IMR-90 (cell line): ENCODE measurements around the gene EXT2. TPM values are rescaled to one million over a fixed set of nuclear protein-coding genes. Genes with fewer than 3 reads are reported as not detected.

Source experiments
- ATAC-seq: fragments of 200-7000 bp; cut with Tn5 transposase; 2 replicates; pipeline ENCODE4 v1.9.1; 2020; ENCODE audit warnings: low read depth, mild to moderate bottlenecking, moderate library complexity
- BruUV-seq: library from RNA; stranded (reverse); fragments of 400-500 nt; replicated peaks from 2 replicates; lab custom pipeline; 2021; lab: Mats Ljungman, UMichigan
- CTCF ChIA-PET: fragments of 300-600 bp; formaldehyde crosslinking; extraction: SDS; loops from one replicate; lab custom pipeline; 2021; ENCODE audit warnings: antibody characterized with exemption; lab: Yijun Ruan, JAX
- POLR2A ChIA-PET: fragments of 300-600 bp; sonication (Branson Sonifier 250); formaldehyde crosslinking; loops from one replicate; lab custom pipeline; 2022; ENCODE audit warnings: antibody characterized with exemption; ENCODE audit not compliant: unreplicated experiment; lab: Charles Lee
- DNase-seq: peaks from one replicate; pipeline ENCODE4 v3.0.0; 2013
- H2AFZ ChIP-seq: replicated peaks from 2 replicates; pipeline ENCODE3; 2013; ENCODE audit warnings: low read length, mild to moderate bottlenecking; ENCODE audit not compliant: poor library complexity
- H2AK5ac ChIP-seq: 2 replicates; pipeline ENCODE4 v1.6.1; 2013; ENCODE audit warnings: low read depth, low read length, inconsistent platforms
- H2AK9ac ChIP-seq: replicated peaks from 2 replicates; pipeline ENCODE3; 2013; ENCODE audit warnings: mild to moderate bottlenecking, low read depth, low read length, moderate library complexity; ENCODE audit not compliant: poor library complexity
- H2BK120ac ChIP-seq: 2 replicates; pipeline ENCODE4 v1.6.1; 2013; ENCODE audit warnings: low read depth, low read length, inconsistent platforms
- H2BK15ac ChIP-seq: 3 replicates; pipeline ENCODE4 v1.6.1; 2013; ENCODE audit warnings: low read depth, low read length, inconsistent platforms
- H2BK20ac ChIP-seq: 2 replicates; pipeline ENCODE4 v1.6.1; 2013; ENCODE audit warnings: low read depth, mild to moderate bottlenecking, inconsistent platforms, low read length, moderate library complexity
- H2BK5ac ChIP-seq: 2 replicates; pipeline ENCODE4 v1.6.1; 2013; ENCODE audit warnings: mild to moderate bottlenecking, low read depth, low read length, inconsistent platforms; ENCODE audit not compliant: poor library complexity, severe bottlenecking
- H3K14ac ChIP-seq: replicated peaks from 2 replicates; pipeline ENCODE4 v1.6.1; 2013; ENCODE audit warnings: low read depth, low read length, inconsistent platforms
- H3K18ac ChIP-seq: 2 replicates; pipeline ENCODE4 v1.6.1; 2013; ENCODE audit warnings: low read depth, low read length, control low read depth
- H3K23ac ChIP-seq: 2 replicates; pipeline ENCODE4 v1.6.1; 2013; ENCODE audit warnings: low read depth, low read length, inconsistent platforms
- H3K27ac ChIP-seq: 2 replicates; pipeline ENCODE4 v1.5.1; 2013; ENCODE audit warnings: mild to moderate bottlenecking, control low read depth, low read length; ENCODE audit not compliant: insufficient read depth
- H3K27me3 ChIP-seq: 2 replicates; pipeline ENCODE4 v1.6.1; 2013; ENCODE audit warnings: low read length; ENCODE audit not compliant: control insufficient read depth, insufficient read depth
- H3K36me3 ChIP-seq: 2 replicates; pipeline ENCODE4 v1.6.1; 2013; ENCODE audit warnings: low read length, mixed read lengths; ENCODE audit not compliant: control insufficient read depth, insufficient read depth
- H3K4ac ChIP-seq: 2 replicates; pipeline ENCODE4 v1.6.1; 2013; ENCODE audit warnings: low read depth, low read length, inconsistent platforms
- H3K4me1 ChIP-seq: 2 replicates; pipeline ENCODE4 v1.6.1; 2013; ENCODE audit warnings: low read length, mixed read lengths; ENCODE audit not compliant: control insufficient read depth, insufficient read depth
- H3K4me2 ChIP-seq: 2 replicates; pipeline ENCODE4 v1.6.1; 2013; ENCODE audit warnings: low read depth, mild to moderate bottlenecking, control low read depth, low read length, moderate library complexity
- H3K4me3 ChIP-seq: 2 replicates; pipeline ENCODE4 v1.5.1; 2013; ENCODE audit warnings: low read depth, mild to moderate bottlenecking, control low read depth, low read length, moderate library complexity; ENCODE audit not compliant: insufficient read depth
- H3K56ac ChIP-seq: 2 replicates; pipeline ENCODE4 v1.6.1; 2013; ENCODE audit warnings: low read length, inconsistent platforms; ENCODE audit not compliant: insufficient read depth; ENCODE audit errors: extremely low read depth
- H3K79me1 ChIP-seq, 2 experiments: 2 replicates each; pipeline ENCODE4 v1.6.1; 2013; ENCODE audit warnings: low read length in 2 of 2, inconsistent platforms in 1 of 2, low read depth in 1 of 2
- H3K9ac ChIP-seq: 2 replicates; pipeline ENCODE4 v1.6.1; 2013; ENCODE audit warnings: low read depth, low read length, control low read depth
- H3K9me1 ChIP-seq: 2 replicates; pipeline ENCODE4 v1.6.1; 2013; ENCODE audit warnings: low read length, inconsistent platforms; ENCODE audit not compliant: insufficient read depth
- H3K9me3 ChIP-seq: 2 replicates; pipeline ENCODE4 v1.6.1; 2013; ENCODE audit warnings: low read length; ENCODE audit not compliant: control insufficient read depth, insufficient read depth
- H4K20me1 ChIP-seq: 2 replicates; pipeline ENCODE4 v1.6.1; 2013; ENCODE audit warnings: low read length, inconsistent platforms; ENCODE audit not compliant: insufficient read depth
- H4K5ac ChIP-seq: 2 replicates; pipeline ENCODE4 v1.6.1; 2013; ENCODE audit warnings: mild to moderate bottlenecking, low read depth, low read length, control low read depth
- H4K8ac ChIP-seq, 2 experiments: 2 replicates each; pipeline ENCODE4 v1.6.1; 2013; ENCODE audit warnings: low read depth in 2 of 2, low read length in 2 of 2, control low read depth in 1 of 2, inconsistent platforms in 1 of 2
- H4K91ac ChIP-seq: 2 replicates; pipeline ENCODE4 v1.6.1; 2013; ENCODE audit warnings: low read depth, low read length, inconsistent platforms; ENCODE audit not compliant: insufficient read depth
- CEBPB ChIP-seq: IDR thresholded peaks from 2 replicates; pipeline ENCODE4 v1.6.1; 2012; ENCODE audit warnings: low read depth, low read length, improper control_type of control experiment
- CTCF ChIP-seq: conservative IDR thresholded peaks from 2 replicates; pipeline ENCODE4 v1.5.1; 2012; ENCODE audit warnings: mild to moderate bottlenecking, low read depth, low read length, improper control_type of control experiment
- ELK1 ChIP-seq: fragments of 150-350 bp; IDR thresholded peaks from 2 replicates; pipeline ENCODE4 v1.6.1; 2016; ENCODE audit warnings: low read depth, mild to moderate bottlenecking, low read length, moderate library complexity, borderline replicate concordance
- MAFK ChIP-seq: IDR thresholded peaks from 2 replicates; pipeline ENCODE4 v1.6.1; 2012; ENCODE audit warnings: low read depth, low read length, improper control_type of control experiment
- MAZ ChIP-seq: IDR thresholded peaks from 2 replicates; pipeline ENCODE4 v1.6.1; 2012; ENCODE audit warnings: low read depth, mild to moderate bottlenecking, low read length, improper control_type of control experiment, moderate library complexity, borderline replicate concordance
- NFE2L2 ChIP-seq: fragments of 150-350 bp; IDR thresholded peaks from 2 replicates; pipeline ENCODE4 v1.6.1; 2016; ENCODE audit warnings: low read depth, mild to moderate bottlenecking, low read length
- POLR2A ChIP-seq: IDR thresholded peaks from 2 replicates; pipeline ENCODE4 v1.6.1; 2012; ENCODE audit warnings: mild to moderate bottlenecking, low read depth, low read length
- RAD21 ChIP-seq: IDR thresholded peaks from 2 replicates; pipeline ENCODE4 v1.6.1; 2012; ENCODE audit warnings: low read length, improper control_type of control experiment
- SMC3 ChIP-seq: fragments of 150-350 bp; IDR thresholded peaks from 2 replicates; pipeline ENCODE4 v1.6.1; 2016; ENCODE audit warnings: low read depth, mild to moderate bottlenecking, antibody characterized with exemption, low read length, moderate library complexity
- WGBS, 2 experiments: methylation state at CpG; one replicate each; pipeline versions ENCODE4 v1.1.5 to v1.1.7; 2013; ENCODE audit warnings: missing lambda C conversion rate in 2 of 2; ENCODE audit not compliant: insufficient read length in 1 of 2; ENCODE audit errors: extremely low coverage in 2 of 2; 5-methylcytosine and 5-hydroxymethylcytosine counted together
- dilution Hi-C: fragments of 300-500 bp; cut with HindIII; formaldehyde crosslinking; loops from one replicate; pipeline ENCODE4 v1.14.3; 2018; ENCODE audit warnings: low sequenced_read_pairs; ENCODE audit not compliant: unreplicated experiment
- in situ Hi-C: fragments of 300-500 bp; cut with MboI; formaldehyde crosslinking; loops from 3 replicates; pipeline ENCODE4 v1.14.3; 2019; ENCODE audit warnings: low sequenced_read_pairs, inconsistent platforms, mixed read lengths
- intact Hi-C: fragments of 100-400 bp; cut with micrococcal nuclease; formaldehyde crosslinking; loops from 2 replicates; pipeline ENCODE4 v1.10.0; 2022
- polyA plus RNA-seq, 3 experiments: library from polyadenylated mRNA; depleted of rRNA; stranded (reverse); fragments of >200 nt; gene quantifications; 2 replicates each; pipeline ENCODE4 v1.2.3, GENCODE V29; 2012; ENCODE audit warnings: low replicate concordance in 1 of 3
- total RNA-seq: library from RNA; depleted of rRNA; stranded (reverse); fragments of >200 nt; gene quantifications from 2 replicates; pipeline ENCODE4 v1.2.3, GENCODE V29; 2012

EXT2 gene
- total and polyA plus RNA-seq, 2 of the 4 experiments (the other 2 are of a cell fraction), result 75.0 to 85.3 TPM

- no peak overlapping the region for H3K56ac ChIP-seq
- H3K27ac ChIP-seq, result no peak overlapping the region
- peaks cover 3% of the 10 kb centered on the region; the same call in 1 of the 2 replicates for H3K9me1 ChIP-seq
- ChIA-PET CTCF (interaction anchor here (0.6 kb wide), 1 partner anchor 558 kb away, joined by 6 read pairs; no protein-coding TSS in a partner anchor), POLR2A (interaction anchor here (0.5 kb wide), 1 partner anchor 122 kb away, joined by 5 read pairs; no protein-coding TSS in a partner anchor)
- H2BK20ac ChIP-seq, result no peak overlapping the region
- peak overlapping the region; percentile 92 to 93; a peak in 2 of 4 replicates for H4K8ac ChIP-seq
- H2BK120ac ChIP-seq, result no peak overlapping the region
- H3K9ac ChIP-seq, result no peak overlapping the region
- no peaks in the 10 kb centered on the region; a peak in 1 of 4 replicates for H3K79me1 ChIP-seq
- no peak overlapping the region for H3K14ac ChIP-seq
- no peak overlapping the region for H2BK15ac ChIP-seq
- no peak overlapping the region for H2BK5ac ChIP-seq
- H4K20me1 ChIP-seq, result no peaks in the 10 kb centered on the region
- BruUV-seq, result no TSS peak
- no peaks in the 10 kb centered on the region for H3K36me3 ChIP-seq
- ATAC-seq (no peak), DNase-seq (no peak)
- no peaks in the 10 kb centered on the region for H3K9me3 ChIP-seq
- H3K4me1 ChIP-seq, result peaks cover 3% of the 10 kb centered on the region; the same call in 1 of the 2 replicates
- H3K4me2 ChIP-seq, result no peak overlapping the region
- intact Hi-C loops (no loop called here), dilution Hi-C loops (no loop called here), in situ Hi-C loops (no loop called here)
- no peak overlapping the region for H2AK5ac ChIP-seq
- no peak overlapping the region for H3K4me3 ChIP-seq
- no peak overlapping the region for H2AFZ ChIP-seq
- no peak overlapping the region for H4K91ac ChIP-seq
- no peak overlapping the region for H2AK9ac ChIP-seq
- H3K27me3 ChIP-seq, result peaks cover 3% of the 10 kb centered on the region; the same call in 1 of the 2 replicates
- no peak overlapping the region for H4K5ac ChIP-seq
- 100% methylated on average over 1 of the region's 5 CpGs; no CpG with 5 or more reads in 1 of the 2 experiments for WGBS, 2 experiments
- TF ChIP-seq ELK1 (no peak), RAD21 (no peak), CEBPB (no peak), CTCF (no peak), MAZ (no peak), SMC3 (no peak), NFE2L2 (no peak), POLR2A (no peak), MAFK (no peak)
- H3K18ac ChIP-seq, result no peak overlapping the region
- no peak overlapping the region for H3K4ac ChIP-seq
- no peak overlapping the region for H3K23ac ChIP-seq
Observed at GRCh38 chr11:44067266-44067665, 28.2 kb upstream of the EXT2 start.
